AG09319 (cell line): ENCODE data around the gene SEC22A.

Experiments used
- DNase-seq: peaks from one replicate; pipeline ENCODE4 v3.0.0-alpha.2; 2010; ENCODE audit warnings: low read depth; ENCODE audit errors: extremely low read depth
- CTCF ChIP-seq: IDR thresholded peaks from 2 replicates; pipeline ENCODE4 v1.5.1; 2011; ENCODE audit warnings: low read depth, mild to moderate bottlenecking, inconsistent platforms, low read length, moderate library complexity

The SEC22A gene

GRCh38 chr3:123292321-123293310 is 90.9 kb downstream of the SEC22A start:
- DNase-seq: no peak
- TF ChIP-seq CTCF: no peak

DNA sequence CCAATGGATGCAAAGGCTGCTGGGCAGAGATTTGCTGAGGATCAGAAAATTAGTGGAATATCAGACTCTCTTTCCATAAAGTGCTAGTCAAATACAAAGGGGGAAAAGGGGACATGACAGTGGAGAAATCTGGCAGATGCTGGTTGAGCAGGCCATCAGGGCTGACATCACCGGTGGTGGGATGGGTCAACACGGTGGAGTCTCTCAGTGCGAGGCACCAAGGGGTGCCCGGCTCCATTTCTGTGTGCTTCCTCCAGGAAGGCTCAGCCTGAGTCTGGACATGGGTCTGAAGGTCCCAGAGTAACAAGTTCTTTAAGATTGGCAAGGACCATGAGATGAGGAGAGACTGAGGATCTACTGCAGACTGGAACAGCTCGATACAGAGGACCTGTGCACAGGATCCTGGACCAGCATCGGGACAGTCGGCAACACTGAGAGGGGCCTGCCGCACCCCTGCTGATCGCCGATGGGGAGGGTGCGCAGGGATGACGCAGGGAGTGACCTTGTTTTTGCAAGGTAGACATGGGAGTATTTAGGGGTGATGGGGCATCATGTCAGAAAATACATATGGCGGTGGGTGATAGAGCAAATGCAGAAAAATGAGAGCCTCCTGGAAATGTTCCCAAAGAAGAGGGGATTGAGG is 92.7 kb downstream of the SEC22A start:
- DNase-seq: no peak
- TF ChIP-seq CTCF: no peak

DNA sequence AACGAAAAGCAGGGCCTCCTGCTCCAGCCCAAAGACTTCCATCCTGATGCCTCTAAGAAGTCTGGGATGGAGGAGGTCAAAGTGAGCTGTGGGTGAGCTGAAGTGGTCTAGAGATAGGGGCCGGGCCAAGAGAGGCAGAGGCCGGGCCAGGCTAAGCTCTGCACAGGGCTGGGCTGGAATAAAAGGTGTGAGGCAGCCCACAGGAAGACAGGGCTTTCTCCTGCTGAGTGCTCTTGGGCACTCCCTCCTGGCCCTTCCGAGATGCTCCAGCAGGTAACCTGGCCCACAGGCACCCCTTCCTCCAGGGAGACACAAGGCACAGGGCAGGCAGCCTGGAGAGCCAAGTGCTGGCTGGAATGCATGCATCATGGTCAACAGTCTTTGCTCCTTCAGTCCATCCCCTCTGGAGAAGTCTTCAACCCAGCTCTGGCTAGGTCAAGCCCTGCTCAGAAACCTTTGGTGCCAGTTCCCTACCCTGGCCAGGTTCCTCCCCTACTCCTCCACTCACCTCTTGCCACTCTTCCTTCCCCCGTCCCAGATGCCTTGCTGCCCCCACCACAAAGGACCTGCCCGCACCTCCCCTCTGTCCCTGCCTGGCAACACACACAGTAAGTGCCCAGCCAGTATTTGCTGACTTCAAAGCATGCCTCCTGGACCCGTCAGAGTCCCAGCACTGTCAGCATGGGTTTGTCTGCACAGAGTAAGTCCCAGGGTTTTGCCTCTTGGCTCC is 93.6 kb downstream of the SEC22A start:
- DNase-seq: no peak

DNA sequence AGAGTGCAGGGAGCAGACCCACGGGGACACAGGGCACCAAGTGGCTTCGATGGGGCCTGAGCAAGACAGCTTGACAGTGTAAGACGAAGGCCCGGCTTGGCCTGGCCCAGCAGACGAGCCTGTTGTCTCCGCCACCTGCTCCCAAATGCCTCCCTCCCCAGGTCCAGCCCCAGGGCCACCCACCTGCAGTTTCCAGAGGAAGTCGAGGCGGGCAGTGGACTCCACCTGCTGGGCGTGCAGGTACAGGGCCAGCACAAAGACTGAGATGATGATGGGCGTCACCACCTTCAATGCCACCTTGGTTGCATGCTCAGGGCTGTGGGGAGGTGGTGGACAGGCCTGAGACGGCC is 94.1 kb downstream of the SEC22A start:
- TF ChIP-seq CTCF: no peak
- DNase-seq: no peak

More for the DNA sequence above, 93.6 kb downstream of the SEC22A start:
- TF ChIP-seq CTCF: no peak

DNA sequence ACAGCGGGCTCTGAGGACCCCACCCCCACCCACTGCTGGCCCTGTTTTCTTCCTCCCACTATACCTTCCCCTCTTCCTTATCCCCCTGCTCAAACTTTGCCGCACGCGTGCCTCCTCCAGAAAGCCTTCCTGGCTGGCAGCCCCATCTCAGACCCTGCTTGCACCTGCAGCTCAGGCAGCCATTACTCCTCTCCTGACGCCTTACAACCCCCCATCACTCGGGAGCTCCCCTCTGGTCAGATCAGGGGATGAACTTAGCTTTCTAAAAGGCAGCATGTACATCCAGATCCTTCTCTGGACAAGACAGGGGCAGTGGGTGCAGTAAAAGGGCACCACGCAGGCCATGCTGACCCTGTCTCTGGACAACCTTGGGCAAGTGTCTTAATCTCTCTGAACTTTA is 94.5 kb downstream of the SEC22A start:
- no peak for TF ChIP-seq CTCF
- no peak for DNase-seq

DNA sequence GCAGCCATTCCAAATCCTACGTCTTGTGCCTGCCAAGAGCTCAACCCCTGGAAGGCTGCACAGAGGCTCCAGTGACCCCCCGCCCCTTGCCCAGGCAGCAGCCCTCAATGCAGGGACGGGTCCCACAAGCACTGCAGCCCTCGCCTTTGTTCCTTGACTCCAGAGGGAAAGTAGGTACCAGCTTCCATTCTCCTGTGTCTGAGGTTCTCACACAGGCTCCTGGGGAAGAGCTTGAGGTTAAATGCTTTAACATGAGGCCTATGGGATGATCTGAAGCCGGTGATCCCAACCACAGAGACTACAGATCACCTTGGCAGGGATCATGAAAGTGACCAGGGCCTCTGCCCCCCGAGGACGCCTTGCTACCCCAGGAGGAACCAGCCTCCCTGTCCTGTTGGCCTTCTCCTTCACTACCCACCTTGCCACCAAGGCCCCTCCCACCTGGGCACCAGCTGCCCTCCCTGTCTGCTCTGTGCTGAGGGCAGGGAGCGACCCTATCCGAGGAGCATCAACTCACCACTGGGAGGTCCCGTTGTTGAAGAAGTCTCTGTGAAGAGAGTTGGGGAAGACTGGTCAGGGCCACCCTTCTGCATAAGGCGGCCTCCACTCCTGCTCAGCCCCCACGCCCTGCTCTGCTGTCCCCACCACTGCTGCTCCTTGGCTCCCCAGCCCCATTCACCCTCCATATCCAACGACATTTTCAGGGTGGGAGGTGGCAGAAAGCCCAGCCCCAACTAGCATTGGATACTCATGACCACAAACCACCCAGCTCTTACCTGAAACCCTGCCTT is 95.3 kb downstream of the SEC22A start:
- TF ChIP-seq CTCF: no peak
- no peak for DNase-seq
